ENCODE results near the gene FHIT.

DNA sequence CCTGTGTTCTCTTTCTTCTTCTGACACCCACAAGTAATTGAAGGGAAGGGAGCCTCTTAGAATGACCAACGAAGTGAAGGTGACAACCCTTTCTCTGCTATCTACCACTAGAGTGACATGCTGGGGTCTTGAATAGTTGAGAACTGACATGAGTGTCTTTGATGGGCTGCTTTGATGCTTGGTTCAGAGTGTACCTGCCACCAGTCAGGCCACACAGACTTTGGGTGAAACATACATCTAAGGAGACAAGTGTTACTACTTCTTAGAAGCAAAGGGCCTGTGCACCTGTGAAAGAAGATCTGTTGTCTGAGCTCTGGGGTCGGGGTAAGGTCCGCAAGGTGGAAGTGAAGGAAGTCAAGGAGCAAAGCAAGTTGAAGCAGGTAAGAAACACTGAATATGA, 1160.7 kb downstream of the FHIT start:
- TF ChIP-seq SMC3 (IDR thresholded peaks at IDR 0.05; ENCODE audit: low read depth, low read length) (no peak), MXI1 (IDR thresholded peaks at IDR 0.05; ENCODE audit: borderline replicate concordance, low read depth, low read length) (no peak), CTCF (conservative IDR thresholded peaks at IDR 0.05; ENCODE audit: low read depth, low read length) (no peak), RFX5 (IDR thresholded peaks at IDR 0.05; ENCODE audit: low read depth, low read length) (no peak), POLR2A (IDR thresholded peaks at IDR 0.05; ENCODE audit: low read depth, low read length) (no peak), BHLHE40 (IDR thresholded peaks at IDR 0.05; ENCODE audit: low read depth, low read length) (no peak), RAD21 (IDR thresholded peaks at IDR 0.05; ENCODE audit: low read length) (no peak), MAFK (IDR thresholded peaks at IDR 0.05; ENCODE audit: low read depth, low read length) (no peak), MAZ (IDR thresholded peaks at IDR 0.05; ENCODE audit: borderline replicate concordance, low read depth, low read length) (no peak), USF2 (IDR thresholded peaks at IDR 0.05; ENCODE audit: low read depth, low read length) (no peak), CHD1 (IDR thresholded peaks at IDR 0.05; ENCODE audit: low read depth, low read length) (no peak)
